AG09309 (cell line): Measurements from ENCODE around the gene RAB5IF.
"Not testable (repeated sequence)": the region's sequence is repeated elsewhere in the genome, so short reads cannot be mapped to it uniquely, and the experiment has no call there.

Source experiments
- DNase-seq: peaks from one replicate; pipeline ENCODE4 v3.0.0-alpha.2; 2010; ENCODE audit warnings: low read depth
- H3K4me3 ChIP-seq: 2 replicates; pipeline ENCODE4 v1.5.1; 2011; ENCODE audit warnings: mild to moderate bottlenecking, low read depth, low read length, moderate library complexity; ENCODE audit not compliant: control insufficient read depth
- TF ChIP-seq, protein P1 (sequence below): IDR thresholded peaks from 2 replicates; pipeline ENCODE4 v1.5.1; 2011; ENCODE audit warnings: mild to moderate bottlenecking, low read depth, low read length, inconsistent platforms; ENCODE audit not compliant: insufficient read depth, control insufficient read depth; ENCODE audit errors: missing control alignments

The RAB5IF gene, protein sequence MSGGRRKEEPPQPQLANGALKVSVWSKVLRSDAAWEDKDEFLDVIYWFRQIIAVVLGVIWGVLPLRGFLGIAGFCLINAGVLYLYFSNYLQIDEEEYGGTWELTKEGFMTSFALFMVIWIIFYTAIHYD

DNA sequence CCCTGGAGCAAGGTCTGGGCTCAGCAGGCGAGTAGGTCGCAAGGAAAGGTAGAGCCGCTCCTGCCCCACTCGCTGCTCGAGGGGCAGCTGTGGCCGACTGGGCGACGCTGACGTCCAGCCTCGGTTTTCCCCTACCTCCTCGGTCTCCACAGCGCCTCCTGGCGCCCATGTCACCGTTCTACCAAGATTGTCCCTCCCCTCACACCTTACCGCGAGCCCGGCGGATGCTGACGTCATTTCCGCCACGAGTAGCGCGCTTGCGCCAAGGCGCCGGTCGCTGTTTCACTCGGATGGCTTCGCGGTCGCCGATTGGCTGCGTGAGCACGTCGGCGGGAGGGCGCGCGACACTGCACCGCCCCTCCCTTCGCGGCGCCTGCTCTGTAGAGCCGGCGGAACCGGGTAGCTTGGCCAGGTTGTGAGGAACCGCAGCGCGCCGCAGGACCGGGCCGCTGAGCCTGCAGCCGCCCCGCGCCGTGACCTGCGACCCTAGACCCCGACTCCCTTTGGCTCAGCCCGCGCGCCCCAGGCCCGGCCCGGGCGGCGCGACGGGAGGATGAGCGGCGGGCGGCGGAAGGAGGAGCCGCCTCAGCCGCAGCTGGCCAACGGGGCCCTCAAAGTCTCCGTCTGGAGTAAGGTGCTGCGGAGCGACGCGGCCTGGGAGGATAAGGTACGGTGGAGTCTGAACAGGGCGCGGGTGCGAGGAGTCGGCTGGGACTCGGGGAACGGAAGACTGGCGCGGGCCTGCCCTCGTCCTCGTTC, at the start of gene RAB5IF:
TSS of gene RAB5IF (plus strand) at position 381 of the 759 bp plus-strand sequence. CDS start at position 554, 173 bp downstream.
- TF ChIP-seq, protein P1, sequence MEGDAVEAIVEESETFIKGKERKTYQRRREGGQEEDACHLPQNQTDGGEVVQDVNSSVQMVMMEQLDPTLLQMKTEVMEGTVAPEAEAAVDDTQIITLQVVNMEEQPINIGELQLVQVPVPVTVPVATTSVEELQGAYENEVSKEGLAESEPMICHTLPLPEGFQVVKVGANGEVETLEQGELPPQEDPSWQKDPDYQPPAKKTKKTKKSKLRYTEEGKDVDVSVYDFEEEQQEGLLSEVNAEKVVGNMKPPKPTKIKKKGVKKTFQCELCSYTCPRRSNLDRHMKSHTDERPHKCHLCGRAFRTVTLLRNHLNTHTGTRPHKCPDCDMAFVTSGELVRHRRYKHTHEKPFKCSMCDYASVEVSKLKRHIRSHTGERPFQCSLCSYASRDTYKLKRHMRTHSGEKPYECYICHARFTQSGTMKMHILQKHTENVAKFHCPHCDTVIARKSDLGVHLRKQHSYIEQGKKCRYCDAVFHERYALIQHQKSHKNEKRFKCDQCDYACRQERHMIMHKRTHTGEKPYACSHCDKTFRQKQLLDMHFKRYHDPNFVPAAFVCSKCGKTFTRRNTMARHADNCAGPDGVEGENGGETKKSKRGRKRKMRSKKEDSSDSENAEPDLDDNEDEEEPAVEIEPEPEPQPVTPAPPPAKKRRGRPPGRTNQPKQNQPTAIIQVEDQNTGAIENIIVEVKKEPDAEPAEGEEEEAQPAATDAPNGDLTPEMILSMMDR = peak; percentile 90

DNA sequence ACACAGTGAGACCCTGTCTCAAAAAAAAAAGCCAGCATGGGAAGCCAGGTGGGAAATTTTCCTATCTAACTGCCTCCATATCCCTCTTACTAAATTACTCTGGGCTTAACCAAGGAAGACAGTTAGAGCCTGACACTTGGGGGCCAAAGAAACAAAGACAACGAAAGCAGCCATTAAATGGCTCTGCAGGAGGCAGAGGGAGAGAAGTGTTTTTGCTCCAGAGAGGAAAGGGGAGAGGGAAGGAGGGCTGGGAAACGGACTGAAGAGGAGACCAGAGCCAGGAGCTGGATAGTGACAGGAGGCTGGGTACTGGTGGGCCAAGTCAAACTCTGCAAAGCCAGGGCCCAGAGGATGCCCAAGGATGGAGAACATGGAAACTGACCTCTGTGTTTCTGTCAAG, 42.9 kb upstream of the RAB5IF start:
- TF ChIP-seq, protein P1 = no peak
- DNase-seq = no peak
- no peak overlapping the region for H3K4me3 ChIP-seq

More for the DNA sequence above, at the start of gene RAB5IF:
- peak within 1 kb of the TSS; percentile 85 for H3K4me3 ChIP-seq
- DNase-seq = peak; percentile 90

DNA sequence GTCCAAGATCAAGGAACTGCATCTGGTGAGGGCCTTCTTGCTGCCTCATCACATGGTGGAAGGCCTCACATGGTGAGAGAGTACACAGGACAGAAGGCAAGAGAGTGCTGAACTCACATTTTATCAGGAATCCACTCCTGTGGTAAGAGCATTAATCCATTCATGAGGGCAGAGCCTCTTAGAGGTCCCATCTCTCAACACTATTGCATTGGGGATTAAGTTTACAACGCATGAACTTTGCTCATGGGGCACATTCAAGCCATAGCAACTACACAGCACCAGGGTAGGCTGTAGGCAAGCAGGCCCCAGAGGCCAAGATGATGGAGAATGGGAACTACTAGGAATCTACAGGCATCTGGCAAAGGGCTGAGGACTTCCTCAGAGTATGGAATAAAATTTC, 42.2 kb upstream of the RAB5IF start:
- no peak overlapping the region for H3K4me3 ChIP-seq
- TF ChIP-seq, protein P1 = no peak
- DNase-seq = no peak

DNA sequence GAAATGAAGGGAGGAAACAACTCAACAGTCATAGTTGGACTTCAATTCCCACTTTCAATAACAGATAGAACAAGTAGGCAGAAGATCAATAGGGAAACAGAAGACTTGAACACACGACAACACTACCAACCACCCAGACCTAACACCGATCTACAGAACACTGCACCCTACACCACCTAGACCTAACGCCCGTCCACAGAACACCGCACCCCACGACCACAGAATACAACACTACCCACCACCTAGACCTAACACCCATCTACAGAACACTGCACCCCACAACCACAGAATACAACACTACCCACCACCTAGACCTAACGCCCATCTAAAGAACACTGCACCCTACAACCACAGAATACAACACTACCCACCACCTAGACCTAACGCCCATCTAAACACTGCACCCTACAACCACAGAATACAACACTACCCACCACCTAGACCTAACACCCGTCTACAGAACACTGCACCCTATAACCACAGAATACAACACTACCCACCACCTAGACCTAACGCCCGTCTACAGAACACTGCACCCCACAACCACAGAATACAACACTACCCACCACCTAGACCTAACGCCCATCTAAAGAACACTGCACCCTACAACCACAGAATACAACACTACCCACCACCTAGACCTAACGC, 41.4 kb upstream of the RAB5IF start:
- not testable (repeated sequence) for DNase-seq, H3K4me3 ChIP-seq

DNA sequence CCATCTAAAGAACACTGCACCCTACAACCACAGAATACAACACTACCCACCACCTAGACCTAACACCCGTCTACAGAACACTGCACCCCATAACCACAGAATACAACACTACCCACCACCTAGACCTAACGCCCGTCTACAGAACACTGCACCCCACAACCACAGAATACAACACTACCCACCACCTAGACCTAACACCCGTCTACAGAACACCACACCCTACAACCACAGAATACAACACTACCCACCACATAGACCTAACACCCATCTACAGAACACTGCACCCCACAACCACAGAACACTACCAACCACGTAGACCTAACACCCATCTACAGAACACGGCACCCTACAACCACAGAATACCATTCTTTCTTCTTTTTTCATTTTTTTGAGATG, 40.9 kb upstream of the RAB5IF start:
- not testable (repeated sequence) for H3K4me3 ChIP-seq

DNA sequence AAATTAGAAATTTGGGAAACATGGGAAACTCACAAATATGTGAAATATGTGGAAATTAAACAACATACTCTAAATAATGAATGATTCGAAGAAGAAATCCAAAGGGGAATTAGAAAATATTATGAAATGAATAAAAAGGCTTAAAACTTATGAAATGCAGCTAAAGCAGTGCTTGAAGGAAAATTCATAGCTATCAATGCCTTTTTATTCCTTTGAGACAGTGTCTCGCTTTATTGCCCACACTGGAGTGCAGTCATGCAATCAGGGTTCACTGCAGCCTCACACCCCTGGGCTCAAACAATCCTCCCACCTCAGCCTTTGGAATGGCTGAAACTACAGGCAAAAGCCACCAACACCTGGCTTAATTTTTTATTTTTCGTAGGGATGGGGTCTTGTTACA, 40.1 kb upstream of the RAB5IF start:
- H3K4me3 ChIP-seq = no peak overlapping the region
- TF ChIP-seq, protein P1 = no peak
- no peak for DNase-seq

More for the DNA sequence above, 40.9 kb upstream of the RAB5IF start:
- not testable (repeated sequence) for DNase-seq

DNA sequence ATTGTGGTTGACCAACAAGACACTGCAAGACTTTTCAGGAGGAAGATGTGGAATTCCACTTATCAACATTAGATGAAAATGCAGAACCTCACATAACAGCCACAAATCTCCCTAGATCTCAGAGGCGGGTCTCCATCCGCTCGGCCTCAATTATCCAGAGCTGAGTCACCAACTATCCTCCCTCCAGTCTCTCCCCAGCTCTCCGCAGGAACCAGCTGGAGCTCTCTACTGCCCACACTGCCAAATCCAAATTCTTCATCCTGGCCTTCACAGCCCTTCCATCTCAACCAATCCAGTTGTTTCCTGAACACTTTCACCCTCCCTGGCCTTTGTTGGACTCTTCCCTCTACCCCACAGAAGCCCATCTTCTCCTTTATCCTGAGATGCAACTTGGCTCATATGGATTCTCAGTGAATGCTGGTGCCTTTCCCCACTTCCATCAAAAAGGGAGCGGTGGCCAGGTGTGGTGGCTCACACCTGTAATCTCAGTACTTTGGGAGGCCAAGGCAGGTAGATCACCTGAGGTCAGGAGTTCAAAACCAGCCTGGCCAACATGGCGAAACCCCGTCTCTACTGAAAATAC, 35.6 kb upstream of the RAB5IF start:
- TF ChIP-seq, protein P1 = no peak
- DNase-seq = no peak
- H3K4me3 ChIP-seq = no peak overlapping the region
